Epithelial cell of proximal tubule (primary cell): Measurements from ENCODE around the gene ADAM29. TPM values are rescaled to one million over a fixed set of nuclear protein-coding genes. Genes with fewer than 3 reads are reported as not detected.
"Not testable (repeated sequence)": the region's sequence is repeated elsewhere in the genome, so short reads cannot be mapped to it uniquely, and the experiment has no call there.

ENCODE experiments used
- DNase-seq: peaks from one replicate; pipeline ENCODE4 v3.0.0-alpha.2; 2011; ENCODE audit warnings: low read depth
- H3K4me3 ChIP-seq: 2 replicates; pipeline ENCODE4 v1.5.1; 2011; ENCODE audit warnings: low read depth, mild to moderate bottlenecking, low read length
- CTCF ChIP-seq: conservative IDR thresholded peaks from 2 replicates; pipeline ENCODE4 v1.5.1; 2012; ENCODE audit warnings: low read depth, mild to moderate bottlenecking, low read length
- total RNA-seq: library from RNA; depleted of rRNA; stranded (reverse); fragments of >200 nt; gene quantifications from 2 replicates; pipeline ENCODE4 v1.2.3, GENCODE V29; 2015

ADAM29 gene
- total RNA-seq, 1 donor from 2014 or later, result not detected

GRCh38 chr4:174935607-174936006 is 17.4 kb downstream of the ADAM29 start:
- H3K4me3 ChIP-seq, result no peak overlapping the region
- TF ChIP-seq CTCF, result no peak

GRCh38 chr4:174940002-174940401 is 21.8 kb downstream of the ADAM29 start:
- DNase-seq, result no peak
- TF ChIP-seq CTCF, result no peak

More at GRCh38 chr4:174935607-174936006, 17.4 kb downstream of the ADAM29 start:
- no peak for DNase-seq

GRCh38 chr4:174946246-174946645 is 28.1 kb downstream of the ADAM29 start:
- H3K4me3 ChIP-seq, result no peak overlapping the region
- DNase-seq, result no peak
- TF ChIP-seq CTCF, result no peak

More at GRCh38 chr4:174940002-174940401, 21.8 kb downstream of the ADAM29 start:
- H3K4me3 ChIP-seq, result no peak overlapping the region

GRCh38 chr4:174948826-174949225 is 30.7 kb downstream of the ADAM29 start:
- TF ChIP-seq CTCF, result no peak
- no peak overlapping the region for H3K4me3 ChIP-seq

GRCh38 chr4:174972911-174973310 is 54.8 kb downstream of the ADAM29 start:
- TF ChIP-seq CTCF, result no peak
- DNase-seq, result no peak
- H3K4me3 ChIP-seq, result no peak overlapping the region

More at GRCh38 chr4:174948826-174949225, 30.7 kb downstream of the ADAM29 start:
- no peak for DNase-seq

GRCh38 chr4:174973336-174973735 is 55.2 kb downstream of the ADAM29 start:
- no peak overlapping the region for H3K4me3 ChIP-seq
- no peak for TF ChIP-seq CTCF
- DNase-seq, result no peak

- no peak for TF ChIP-seq CTCF
- H3K4me3 ChIP-seq, result no peak overlapping the region
- no peak for DNase-seq
Observed at GRCh38 chr4:174983128-174983750, 65.1 kb downstream of the ADAM29 start.

- not testable (repeated sequence) for DNase-seq, H3K4me3 ChIP-seq
Observed at GRCh38 chr4:174983870-174984269, 65.7 kb downstream of the ADAM29 start.
